Heart right ventricle (tissue), 16 donors: ENCODE results near the gene PIR. TPM values are rescaled to one million over a fixed set of nuclear protein-coding genes. Genes with fewer than 3 reads are reported as not detected.

Source experiments
- ATAC-seq, 8 donors: fragments of 200-7000 bp; cut with Tn5 transposase; one replicate each; pipeline ENCODE4 v1.9.1; 2020; ENCODE audit warnings: mild to moderate bottlenecking in 8 of 8, moderate library complexity in 8 of 8, moderate number of reproducible peaks in 1 of 8
- DNase-seq, 2 donors: peaks; one replicate each; pipeline ENCODE4 v3.0.0-alpha.2; 2020
- H3K27ac ChIP-seq, 10 donors: fragments of 200-600 bp; sonication (generic) in 2 of 10; one replicate each; pipeline versions ENCODE4 v1.5.0 to v1.8.0; 2020 to 2022; ENCODE audit warnings: mild to moderate bottlenecking in 3 of 10
- H3K27me3 ChIP-seq, 7 donors: fragments of 200-600 bp; one replicate each; pipeline ENCODE4 v1.8.0; 2021 to 2022; ENCODE audit warnings: mild to moderate bottlenecking in 2 of 7
- H3K36me3 ChIP-seq, 9 donors: fragments of 200-600 bp; sonication (generic) in 1 of 9; one replicate each; pipeline versions ENCODE4 v1.5.0 to v1.8.0; 2020 to 2022; ENCODE audit warnings: mild to moderate bottlenecking in 2 of 9
- H3K4me1 ChIP-seq, 9 donors: fragments of 200-600 bp; sonication (generic) in 1 of 9; one replicate each; pipeline versions ENCODE4 v1.5.0 to v1.8.0; 2020 to 2022; ENCODE audit warnings: mild to moderate bottlenecking in 4 of 9
- H3K4me3 ChIP-seq, 10 donors: fragments of 200-600 bp; sonication (generic) in 2 of 10; one replicate each; pipeline versions ENCODE4 v1.5.0 to v1.8.0; 2020 to 2022; ENCODE audit warnings: mild to moderate bottlenecking in 7 of 10, moderate library complexity in 2 of 10
- H3K9me3 ChIP-seq, 11 donors: fragments of 200-600 bp in 10 of 11; sonication (generic) in 2 of 11; one replicate each; pipeline versions ENCODE4 v1.5.0 to v1.8.0; 2013 to 2022; ENCODE audit warnings: mild to moderate bottlenecking in 2 of 11, control low read depth in 1 of 11, moderate library complexity in 1 of 11
- CTCF ChIP-seq, 9 donors: fragments of 200-600 bp; sonication (generic) in 2 of 9; IDR thresholded peaks; one replicate each; pipeline versions ENCODE4 v1.5.0 to v1.8.0; 2021 to 2022; ENCODE audit warnings: antibody characterized with exemption in 9 of 9, mild to moderate bottlenecking in 5 of 9, moderate library complexity in 1 of 9
- WGBS, 2 donors: extraction: QIAGEN DNeasy Blood & Tissue Kit; methylation state at CpG; one replicate each; pipeline ENCODE4 v1.1.7; 2013; ENCODE audit warnings: inconsistent platforms in 1 of 2; 5-methylcytosine and 5-hydroxymethylcytosine counted together
- intact Hi-C, 10 donors: fragments of 100-400 bp; cut with DNase I; formaldehyde crosslinking; loops; one replicate each; pipeline versions ENCODE4 v1.11.1 to v1.14.2; 2022
- polyA plus RNA-seq, 2 donors: library from polyadenylated mRNA; stranded (reverse); fragments of 200-250 nt; gene quantifications; one replicate each; pipeline ENCODE4 v1.2.3, GENCODE V29; 2013
- total RNA-seq, 10 donors: library from RNA; stranded (reverse); fragmentation: NEBNext Ultra II Directional in 3 of 10; extraction: Animal tissue kit (Norgen Biotek cat#: 25700) in 3 of 10; gene quantifications; one replicate each; pipeline versions ENCODE4 v1.2.1 to v1.2.4, GENCODE V29; 2021 to 2023
- donor health status: Arrhythmogenic right ventricular cardiomyopathy.
- donor health status: ischemic (EF 13 %, LVEDD 7.1; RV severe dilation, severe dysfunction).
- donor health status: healthy with polysubstance abuse.
- donor health status: DM: no; HTN: yes; CAD: no.
- donor health status: DM: no; HTN: no; CAD: no.
- donor health status: ischemic (EF 25% LVEDD 6.9; RV normal size, moderate dysfunction).
- donor health status: ischemic (EF 25% LVEDD 5.7; RV mildly dilated, moderate dysfunction).
- donor health status: healthy.
- donor health status: DM: yes; HTN: yes; CAD: no.
- donor health status: Ischemic cardiomyopathy.
- donor health status: ischemic (EF 35%, LVEDD 5.7; RV mildly dilated, moderate dysfunction).
- donor health status: nonischemic (EF 11% LVEDD 7.7; RV severe dilation, severe dysfunction).
- donor health status: DM: yes; HTN: yes; CAD: no.
- donor health status: PGD.
- donor health status: ischemic (EF 29% LVEDD 5.4; RV normal size, mild dysfunction).
- donor health status: nonischemic (EF 23%, LVEDD 6.1; RV moderate dilation, normal function).

Gene PIR
- total and polyA plus RNA-seq, 12 donors, result 4.9 to 17.8 (median 9.4) TPM

DNA sequence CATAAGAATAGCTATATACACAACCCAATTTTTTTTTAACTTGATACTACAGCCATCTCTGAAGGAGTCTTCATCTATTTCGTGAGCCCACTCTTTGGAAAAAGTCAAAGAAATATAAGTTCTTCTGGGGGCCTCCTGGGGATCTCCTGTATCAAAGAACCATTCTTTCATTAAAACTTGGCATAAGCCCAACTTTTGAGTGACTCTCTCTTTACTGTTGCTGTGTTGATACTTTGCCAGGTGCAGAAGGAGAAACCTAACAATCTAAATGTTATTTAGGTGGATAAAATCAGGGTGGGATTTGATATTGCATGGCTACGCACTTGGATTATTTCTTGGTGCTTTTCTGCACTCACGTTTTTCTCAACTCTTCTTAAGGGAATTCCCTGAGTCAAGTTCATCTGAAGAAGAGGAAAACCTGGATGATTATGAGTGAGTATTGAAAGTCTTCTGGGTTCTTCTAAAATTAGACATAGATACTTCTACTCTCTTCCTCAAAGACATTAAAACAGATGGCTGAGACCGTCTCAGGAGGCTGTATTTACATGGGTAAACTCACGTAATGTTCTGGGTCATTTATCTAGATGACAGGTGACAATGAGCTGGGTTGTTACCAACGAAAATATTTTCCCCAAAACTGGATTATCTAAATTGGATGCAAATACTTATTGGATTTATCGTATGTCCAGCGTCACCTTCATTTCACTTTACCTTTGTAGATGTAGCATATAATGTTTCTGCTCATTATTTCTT lies 32.7 kb upstream of the PIR start:
- WGBS, 2 donors, result 64 to 66% methylated on average over 8 of the region's 8 CpGs
- H3K27me3 ChIP-seq, result peaks cover 0 to 69% (median 0%) of the 10 kb centered on the region in 7 donors
- DNase-seq (no peak), ATAC-seq (no peak)
- no peak overlapping the region for H3K4me3 ChIP-seq
- intact Hi-C loops, result no loop called here
- no peaks in the 10 kb centered on the region for H3K9me3 ChIP-seq
- no peak for TF ChIP-seq CTCF (IDR thresholded peaks at IDR 0.05)
- no peaks in the 10 kb centered on the region for H3K36me3 ChIP-seq
- H3K27ac ChIP-seq, result peak overlapping the region in 1 of 10 donors; percentile 53
- peaks cover 0 to 26% (median 11%) of the 10 kb centered on the region in 9 donors for H3K4me1 ChIP-seq

DNA sequence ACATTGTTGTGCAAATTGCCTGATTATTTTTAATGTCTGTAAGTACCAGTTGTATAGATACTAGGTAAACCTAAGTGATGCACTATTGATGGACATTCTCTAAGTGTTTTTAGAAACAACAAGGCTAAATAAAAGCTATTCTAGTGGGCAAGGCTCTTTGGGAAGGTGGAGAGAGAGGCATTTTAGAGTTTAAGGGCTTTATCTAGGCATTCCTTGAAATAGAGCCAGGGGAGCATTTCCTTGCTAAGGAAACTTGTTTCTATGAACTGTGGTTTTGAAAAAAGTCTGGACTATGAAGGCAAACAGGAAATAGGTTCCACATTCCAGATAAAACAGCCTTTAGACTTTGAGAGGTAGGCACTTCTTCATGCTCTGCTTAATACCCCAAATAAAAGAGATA lies 31.3 kb upstream of the PIR start:
- peaks cover 0 to 26% (median 11%) of the 10 kb centered on the region in 9 donors for H3K4me1 ChIP-seq
- TF ChIP-seq CTCF (IDR thresholded peaks at IDR 0.05), result no peak
- H3K27ac ChIP-seq, result peak overlapping the region in 3 of 10 donors; percentile 22 to 53 (median 44)
- peak in 4 of 8 donors; percentile 29 to 64 (median 42) for ATAC-seq
- H3K27me3 ChIP-seq, result peaks cover 0 to 75% (median 0%) of the 10 kb centered on the region in 7 donors
- no peaks in the 10 kb centered on the region for H3K9me3 ChIP-seq
- intact Hi-C loops, result no loop called here
- no peak overlapping the region for H3K4me3 ChIP-seq
- H3K36me3 ChIP-seq, result no peaks in the 10 kb centered on the region
- peak in 1 of 2 donors; percentile 8 for DNase-seq

- H3K4me3 ChIP-seq, result no peak overlapping the region
- peaks cover 0 to 26% (median 11%) of the 10 kb centered on the region in 9 donors for H3K4me1 ChIP-seq
- no peak for TF ChIP-seq CTCF (IDR thresholded peaks at IDR 0.05)
- H3K27me3 ChIP-seq, result peaks cover 0 to 76% (median 0%) of the 10 kb centered on the region in 7 donors
- intact Hi-C loops, result no loop called here
- no peak for ATAC-seq
- DNase-seq, result no peak
- H3K36me3 ChIP-seq, result no peaks in the 10 kb centered on the region
- H3K9me3 ChIP-seq, result no peaks in the 10 kb centered on the region
- no peak overlapping the region for H3K27ac ChIP-seq
Observed at GRCh38 chrX:15523088-15523487, 30.0 kb upstream of the PIR start.

DNA sequence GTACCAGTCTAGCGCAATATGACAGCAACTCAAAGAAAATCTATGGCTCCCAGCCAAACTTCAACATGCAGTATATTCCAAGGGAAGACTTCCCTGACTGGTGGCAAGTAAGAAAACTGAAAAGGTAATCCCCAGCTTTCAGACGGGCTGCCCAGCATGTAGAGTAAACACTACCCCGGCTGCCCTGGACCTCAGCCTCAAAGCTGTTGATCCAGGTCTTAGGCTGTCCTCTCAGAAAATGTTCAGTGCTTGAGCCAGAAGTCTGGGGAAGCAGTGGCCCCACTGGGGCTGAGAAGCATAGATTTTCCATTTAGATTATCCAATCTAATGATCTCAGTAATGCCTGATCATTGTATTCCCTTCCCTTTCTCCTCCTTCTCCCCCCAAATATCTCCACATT lies 29.3 kb upstream of the PIR start:
- Histone ChIP-seq H3K36me3 (no peaks in the 10 kb centered on the region), H3K4me3 (no peak overlapping the region), H3K27ac (no peak overlapping the region), H3K27me3 (peaks cover 0 to 76% (median 0%) of the 10 kb centered on the region in 7 donors), H3K4me1 (peaks cover 0 to 26% (median 11%) of the 10 kb centered on the region in 9 donors), H3K9me3 (no peaks in the 10 kb centered on the region)
- ATAC-seq (no peak), DNase-seq (no peak)
- WGBS, 2 donors, result 92 to 97% methylated on average over 3 of the region's 3 CpGs
- no peak for TF ChIP-seq CTCF (IDR thresholded peaks at IDR 0.05)
- intact Hi-C loops, result no loop called here
